IPS-18c (cell line): ENCODE results near the gene PTMA.
"Not testable (repeated sequence)": the region's sequence is repeated elsewhere in the genome, so short reads cannot be mapped to it uniquely, and the experiment has no call there.

ENCODE experiments used
- H3K4me3 ChIP-seq: 2 replicates; pipeline ENCODE4 v1.7.0; 2013; ENCODE audit warnings: low read depth, mild to moderate bottlenecking, low read length, moderate library complexity; ENCODE audit not compliant: insufficient read depth
- H3K9me3 ChIP-seq: one replicate; pipeline ENCODE4 v1.6.1; 2013; ENCODE audit warnings: mild to moderate bottlenecking, low read length, moderate library complexity; ENCODE audit not compliant: control insufficient read depth, insufficient read depth

The PTMA gene

GRCh38 chr2:231709981-231710798 is 1.9 kb downstream of the PTMA start:
- no peaks in the 10 kb centered on the region for H3K9me3 ChIP-seq
- H3K4me3 ChIP-seq, result peak overlapping the region; percentile 83

GRCh38 chr2:231710799-231711676 is 2.7 kb downstream of the PTMA start:
- peak overlapping the region; percentile 83 for H3K4me3 ChIP-seq
- H3K9me3 ChIP-seq, result no peaks in the 10 kb centered on the region

- Histone ChIP-seq H3K4me3 (peak overlapping the region; percentile 83), H3K9me3 (no peaks in the 10 kb centered on the region)
Measured at GRCh38 chr2:231711677-231712450, 3.5 kb downstream of the PTMA start.

- not testable (repeated sequence) for H3K9me3 ChIP-seq
- H3K4me3 ChIP-seq, result peak overlapping the region; percentile 83
Measured at GRCh38 chr2:231712451-231713021, 4.2 kb downstream of the PTMA start.

GRCh38 chr2:231713406-231713729 is 5.0 kb downstream of the PTMA start:
- H3K4me3 ChIP-seq, result 0 out of 2 replicates have a peak overlapping the region, but pooled peaks have one; percentile 16

GRCh38 chr2:231713730-231714638 is 5.7 kb downstream of the PTMA start:
- H3K4me3 ChIP-seq, result 0 out of 2 replicates have a peak overlapping the region, but pooled peaks have one; percentile 16
- H3K9me3 ChIP-seq, result no peaks in the 10 kb centered on the region

More at GRCh38 chr2:231713406-231713729, 5.0 kb downstream of the PTMA start:
- not testable (repeated sequence) for H3K9me3 ChIP-seq

- Histone ChIP-seq H3K4me3 (no peak overlapping the region), H3K9me3 (no peaks in the 10 kb centered on the region)
Measured at GRCh38 chr2:231714639-231715498, 6.5 kb downstream of the PTMA start.

GRCh38 chr2:231715499-231715837 is 7.1 kb downstream of the PTMA start:
- no peaks in the 10 kb centered on the region for H3K9me3 ChIP-seq
- no peak overlapping the region for H3K4me3 ChIP-seq

GRCh38 chr2:231715988-231716616 is 7.8 kb downstream of the PTMA start:
- H3K9me3 ChIP-seq, result no peaks in the 10 kb centered on the region
- H3K4me3 ChIP-seq, result no peak overlapping the region

- Histone ChIP-seq H3K9me3 (no peaks in the 10 kb centered on the region), H3K4me3 (no peak overlapping the region)
Measured at GRCh38 chr2:231716666-231717280, 8.4 kb downstream of the PTMA start.

- no peak overlapping the region for H3K4me3 ChIP-seq
Measured at GRCh38 chr2:231717281-231718171, 9.2 kb downstream of the PTMA start.

GRCh38 chr2:231718799-231719198 is 10.5 kb downstream of the PTMA start:
- no peak overlapping the region for H3K4me3 ChIP-seq

More at GRCh38 chr2:231717281-231718171, 9.2 kb downstream of the PTMA start:
- peaks cover 2% of the 10 kb centered on the region for H3K9me3 ChIP-seq

GRCh38 chr2:231720292-231720986 is 12.1 kb downstream of the PTMA start:
- Histone ChIP-seq H3K4me3 (no peak overlapping the region), H3K9me3 (peaks cover 2% of the 10 kb centered on the region)

More at GRCh38 chr2:231718799-231719198, 10.5 kb downstream of the PTMA start:
- peaks cover 2% of the 10 kb centered on the region for H3K9me3 ChIP-seq
